Endothelial cell of umbilical vein (primary cell): Measurements from ENCODE around the gene NXN.

Experiments
- CTCF ChIP-seq, 2 donors: IDR thresholded peaks; 1 replicate in 1 of 2; 2 replicates in 1 of 2; pipeline ENCODE4 v1.5.1; 2011; ENCODE audit warnings: low read length in 2 of 2, mild to moderate bottlenecking in 2 of 2, moderate library complexity in 2 of 2, control low read depth in 1 of 2, inconsistent platforms in 1 of 2, low read depth in 1 of 2; ENCODE audit not compliant: insufficient read depth in 1 of 2; ENCODE audit errors: extremely low read depth in 1 of 2
- EZH2 ChIP-seq: IDR thresholded peaks from 2 replicates; pipeline ENCODE4 v1.6.1; 2012; ENCODE audit warnings: borderline replicate concordance, low read depth, mild to moderate bottlenecking, moderate library complexity, low read length, inconsistent platforms; ENCODE audit not compliant: severe bottlenecking
- POLR2AphosphoS5 ChIP-seq: IDR thresholded peaks from 2 replicates; pipeline ENCODE4 v1.6.1; 2012; ENCODE audit warnings: low read depth, mild to moderate bottlenecking, control low read depth, low read length, moderate library complexity; ENCODE audit not compliant: insufficient read depth

- TF ChIP-seq POLR2AphosphoS5 (no peak), EZH2 (no peak), CTCF (IDR thresholded peaks at IDR 0.05; ENCODE audit: extremely low read depth in 1 of 2, insufficient read depth in 1 of 2, low read depth in 1 of 2, low read length in 2 of 2) (no peak)
Observed at GRCh38 chr17:850086-850850, 129.3 kb downstream of the NXN start.
